H1 (cell line): ENCODE results near the gene KRT6C. TPM values are rescaled to one million over a fixed set of nuclear protein-coding genes. Genes with fewer than 3 reads are reported as not detected.

ENCODE experiments used
- CBX5 ChIP-seq: fragments of 300-800, 300-1000 bp; sonication (generic); IDR thresholded peaks from 2 replicates; pipeline ENCODE4 v1.7.1; 2016; ENCODE audit warnings: antibody characterized with exemption, low read length, low read depth
- EZH2 ChIP-seq: fragments of 200-600 bp; sonication (generic); IDR thresholded peaks from 2 replicates; pipeline ENCODE4 v1.7.1; 2012; ENCODE audit warnings: low read depth, mild to moderate bottlenecking, moderate library complexity, low read length, inconsistent platforms; ENCODE audit not compliant: severe bottlenecking
- NANOG ChIP-seq: IDR thresholded peaks from 2 replicates; pipeline ENCODE4 v1.6.1; 2011; ENCODE audit warnings: low read length, low read depth, mild to moderate bottlenecking, inconsistent platforms; ENCODE audit not compliant: insufficient read depth, poor library complexity, severe bottlenecking
- POLR2AphosphoS5 ChIP-seq: IDR thresholded peaks from 2 replicates; pipeline ENCODE4 v1.6.1; 2011; ENCODE audit warnings: low read depth, low read length
- RAD21 ChIP-seq, 2 experiments: IDR thresholded peaks in 1 of 2; conservative IDR thresholded peaks in 1 of 2; 2 replicates each; pipeline ENCODE4 v1.6.1; 2011; ENCODE audit warnings: low read depth in 2 of 2, low read length in 2 of 2, improper control_type of control experiment in 1 of 2, inconsistent platforms in 1 of 2, mild to moderate bottlenecking in 1 of 2, moderate library complexity in 1 of 2
- RBBP5 ChIP-seq: IDR thresholded peaks from 2 replicates; pipeline ENCODE4 v1.7.1; 2012; ENCODE audit warnings: low read depth, mild to moderate bottlenecking, inconsistent platforms, low read length, moderate library complexity, borderline replicate concordance
- SRF ChIP-seq: IDR thresholded peaks from 2 replicates; pipeline ENCODE4 v1.6.1; 2011; ENCODE audit warnings: mild to moderate bottlenecking, low read depth, low read length, moderate library complexity
- polyA plus RNA-seq, 7 experiments: library from polyadenylated mRNA; depleted of rRNA in 3 of 7; stranded (reverse) in 5 of 7; unstranded in 2 of 7; fragments of >200 nt in 5 of 7; fragments of 200-250 nt in 2 of 7; gene quantifications; 1 replicate in 5 of 7; 2 replicates in 1 of 7; 4 replicates in 1 of 7; pipeline versions ENCODE4 v1.2.1 to v1.2.3, GENCODE V29; 2011 to 2013; ENCODE audit warnings: missing spikeins in 2 of 7, mixed read lengths in 2 of 7
- total RNA-seq: library from RNA; stranded (reverse); fragmentation: NEBNext Ultra II Directional; extraction: Animal tissue kit (Norgen Biotek cat#: 25700); gene quantifications from 2 replicates; pipeline ENCODE4 v1.2.1, GENCODE V29; 2021

The KRT6C gene
- total and polyA plus RNA-seq, 2 of the 8 experiments (the other 6 are each of a cell fraction or from before 2014, with no cell fraction given), result not detected

- TF ChIP-seq NANOG, result no peak
- no peak; a peak in 1 of 4 replicates for TF ChIP-seq RAD21 (IDR thresholded peaks at IDR 0.05 in 1 of 2, conservative IDR thresholded peaks at IDR 0.05 in 1 of 2; ENCODE audit: low read depth in 2 of 2, low read length in 2 of 2)
- TF ChIP-seq RBBP5, result no peak
- TF ChIP-seq CBX5, result no peak
- TF ChIP-seq EZH2, result no peak
- TF ChIP-seq SRF, result no peak
- no peak for TF ChIP-seq POLR2AphosphoS5
Observed at GRCh38 chr12:52521568-52522266, 48.1 kb upstream of the KRT6C start (continued).
